ENCODE measurements around the gene KCNQ1.

- TF ChIP-seq EZH2phosphoT487 (IDR thresholded peaks at IDR 0.05; ENCODE audit: insufficient read depth, low read depth) (no peak), EZH2 (IDR thresholded peaks at IDR 0.05; ENCODE audit: insufficient read depth, poor library complexity, severe bottlenecking) (no peak)
Measured at GRCh38 chr11:2699531-2700414, 255.0 kb downstream of the KCNQ1 start, which contains the start of gene KCNQ1OT1.
